ENCODE measurements around the gene PFDN1. TPM values are rescaled to one million over a fixed set of nuclear protein-coding genes. Genes with fewer than 3 reads are reported as not detected.

The PFDN1 gene
- total and polyA plus RNA-seq, 11 donors: 53.8 to 140 (median 75.0) TPM

DNA sequence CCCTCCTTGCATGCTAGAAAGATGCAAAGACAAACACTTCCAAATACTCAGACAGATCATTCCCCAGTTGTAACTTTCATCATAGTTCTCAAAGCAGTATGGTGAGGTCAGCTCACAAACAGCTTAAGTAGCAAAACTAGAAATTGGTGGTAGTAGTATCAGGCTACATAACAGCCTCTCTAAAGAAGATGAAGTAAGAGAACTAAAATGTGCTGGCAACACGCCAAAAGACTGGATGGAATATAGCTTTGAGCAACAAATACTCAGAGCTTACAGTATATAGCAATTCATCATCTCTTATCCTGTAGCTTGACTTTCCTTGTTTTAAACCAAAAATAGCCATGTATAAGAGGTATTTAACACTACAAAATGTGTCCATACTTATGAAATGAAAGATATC lies 7.5 kb downstream of the PFDN1 start:
- H3K4me1 ChIP-seq: peaks cover 11 to 88% (median 75%) of the 10 kb centered on the region in 12 donors
- ATAC-seq (peak; percentile 80 to 91 (median 86)), DNase-seq (peak in 4 of 5 donors; percentile 55 to 80 (median 73))
- H3K4me3 ChIP-seq: no peak overlapping the region
- H3K27ac ChIP-seq: peak overlapping the region; percentile 35 to 84 (median 72)
- H3K27me3 ChIP-seq: no peaks in the 10 kb centered on the region
- no peaks in the 10 kb centered on the region for H3K9me3 ChIP-seq
- 6 to 18% (median 12%) methylated on average over 1 of the region's 1 CpG for WGBS, 4 donors
- H3K36me3 ChIP-seq: peaks cover 0 to 28% (median 19%) of the 10 kb centered on the region in 9 donors
- intact Hi-C loops (cut with DNase I): loop anchor here in 5 of 10 donors (1.0 to 5.0 kb wide), 4 partner anchors 33 to 51 kb away; partner anchors contain the start of gene HBEGF (in 1 of the 5)
- TF ChIP-seq POLR2A (IDR thresholded peaks at IDR 0.05): no peak
- TF ChIP-seq, protein P1, sequence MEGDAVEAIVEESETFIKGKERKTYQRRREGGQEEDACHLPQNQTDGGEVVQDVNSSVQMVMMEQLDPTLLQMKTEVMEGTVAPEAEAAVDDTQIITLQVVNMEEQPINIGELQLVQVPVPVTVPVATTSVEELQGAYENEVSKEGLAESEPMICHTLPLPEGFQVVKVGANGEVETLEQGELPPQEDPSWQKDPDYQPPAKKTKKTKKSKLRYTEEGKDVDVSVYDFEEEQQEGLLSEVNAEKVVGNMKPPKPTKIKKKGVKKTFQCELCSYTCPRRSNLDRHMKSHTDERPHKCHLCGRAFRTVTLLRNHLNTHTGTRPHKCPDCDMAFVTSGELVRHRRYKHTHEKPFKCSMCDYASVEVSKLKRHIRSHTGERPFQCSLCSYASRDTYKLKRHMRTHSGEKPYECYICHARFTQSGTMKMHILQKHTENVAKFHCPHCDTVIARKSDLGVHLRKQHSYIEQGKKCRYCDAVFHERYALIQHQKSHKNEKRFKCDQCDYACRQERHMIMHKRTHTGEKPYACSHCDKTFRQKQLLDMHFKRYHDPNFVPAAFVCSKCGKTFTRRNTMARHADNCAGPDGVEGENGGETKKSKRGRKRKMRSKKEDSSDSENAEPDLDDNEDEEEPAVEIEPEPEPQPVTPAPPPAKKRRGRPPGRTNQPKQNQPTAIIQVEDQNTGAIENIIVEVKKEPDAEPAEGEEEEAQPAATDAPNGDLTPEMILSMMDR (IDR thresholded peaks at IDR 0.05): no peak

DNA sequence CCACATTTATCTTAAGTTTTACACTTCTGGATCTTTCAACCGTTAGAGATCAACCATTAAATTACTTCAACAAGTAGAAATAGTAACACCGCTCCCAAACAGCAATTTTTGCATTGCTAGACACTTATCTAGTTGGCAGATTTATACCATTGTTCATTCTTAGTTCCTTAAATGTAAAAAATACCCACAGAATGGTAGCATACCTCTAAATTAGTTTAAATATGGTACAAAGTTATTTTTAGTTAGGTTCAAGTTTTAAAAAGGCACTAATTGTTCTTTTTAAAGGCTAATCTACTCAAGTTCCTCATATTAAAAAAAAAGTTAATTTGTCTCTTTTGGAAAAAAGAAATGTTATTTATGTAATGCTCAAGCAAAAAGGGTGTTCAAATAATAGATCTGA lies 8.1 kb downstream of the PFDN1 start:
- intact Hi-C loops (cut with DNase I): loop anchor here in 7 of 10 donors (1.0 to 5.0 kb wide), 6 partner anchors 32 to 52 kb away; partner anchors contain the start of gene HBEGF (in 1 of the 7)
- 41 to 44% (median 42%) methylated on average over 2 of the region's 2 CpGs for WGBS, 4 donors
- Histone ChIP-seq H3K4me1 (peaks cover 11 to 93% (median 76%) of the 10 kb centered on the region in 12 donors), H3K9me3 (no peaks in the 10 kb centered on the region), H3K36me3 (peaks cover 0 to 26% (median 13%) of the 10 kb centered on the region in 9 donors), H3K27ac (peak overlapping the region; percentile 35 to 84 (median 72)), H3K27me3 (no peaks in the 10 kb centered on the region), H3K4me3 (no peak overlapping the region)
- TF ChIP-seq, protein P1 (IDR thresholded peaks at IDR 0.05): no peak
- TF ChIP-seq POLR2A (IDR thresholded peaks at IDR 0.05): no peak
- ATAC-seq (no peak), DNase-seq (no peak)

DNA sequence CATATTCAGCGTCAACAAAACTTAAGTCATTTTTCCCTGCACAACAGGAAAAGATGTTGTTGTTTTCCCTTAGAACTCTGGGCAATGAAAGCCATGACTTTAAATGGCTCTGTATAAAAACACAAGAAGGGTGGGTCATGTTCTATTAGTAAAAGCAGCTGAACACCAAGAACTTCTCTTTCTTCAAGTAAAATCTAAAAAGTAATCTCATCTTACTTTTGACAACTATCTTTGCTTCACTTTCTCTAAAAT lies 9.1 kb downstream of the PFDN1 start:
- DNase-seq (no peak), ATAC-seq (peak in 1 of 4 donors; percentile 11)
- intact Hi-C loops (cut with DNase I): loop anchor here in 4 of 10 donors (2.0 to 5.0 kb wide), 4 partner anchors 36 to 53 kb away; partner anchors contain the start of gene HBEGF (in 1 of the 4)
- no peak for TF ChIP-seq POLR2A (IDR thresholded peaks at IDR 0.05)
- TF ChIP-seq, protein P1 (IDR thresholded peaks at IDR 0.05): no peak
- Histone ChIP-seq H3K4me3 (no peak overlapping the region), H3K4me1 (peaks cover 11 to 98% (median 77%) of the 10 kb centered on the region in 12 donors), H3K9me3 (no peaks in the 10 kb centered on the region), H3K27me3 (no peaks in the 10 kb centered on the region), H3K27ac (peak overlapping the region; percentile 47 to 84 (median 72)), H3K36me3 (peaks cover 0 to 17% (median 3%) of the 10 kb centered on the region in 9 donors)
- WGBS, 4 donors: 29 to 51% (median 36%) methylated on average over 1 of the region's 1 CpG

DNA sequence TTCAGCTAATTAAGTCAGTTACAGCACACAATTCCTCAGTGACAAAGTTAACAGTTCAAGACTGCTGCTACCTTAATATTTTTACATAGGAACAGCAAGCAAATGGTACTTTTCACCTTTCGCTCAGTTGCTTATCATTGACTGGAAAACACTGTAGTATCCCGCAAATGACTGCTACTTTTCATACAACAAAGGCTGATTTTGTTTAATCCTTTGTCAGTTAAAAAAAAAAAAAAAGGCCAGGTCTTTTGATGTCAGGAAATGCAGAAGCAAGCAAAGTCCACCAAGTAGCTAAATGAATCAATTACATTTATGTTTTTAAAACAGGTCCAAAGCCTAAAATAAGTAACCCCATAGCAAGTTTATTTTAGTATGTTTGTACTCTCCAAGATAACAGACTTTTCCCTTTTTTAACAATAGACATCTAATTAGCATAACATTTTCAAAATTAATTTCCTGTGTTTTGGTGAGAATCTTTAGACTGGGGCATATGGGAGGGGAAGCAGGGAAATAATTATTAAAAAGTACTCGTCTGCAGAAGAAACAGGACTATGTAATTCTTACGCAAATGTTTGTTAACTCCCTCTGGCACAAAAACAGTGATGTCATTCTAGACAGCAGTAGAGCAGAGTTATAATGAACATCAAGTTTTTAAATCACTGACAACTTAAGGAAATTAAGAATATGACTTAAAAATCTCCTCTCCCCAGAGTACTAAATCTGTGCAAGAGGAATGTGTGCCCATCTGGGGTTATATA lies 9.6 kb downstream of the PFDN1 start:
- peaks cover 11 to 96% (median 72%) of the 10 kb centered on the region in 12 donors for H3K4me1 ChIP-seq
- peak overlapping the region in 2 of 12 donors; percentile 6 to 12 for H3K4me3 ChIP-seq
- ATAC-seq (peak in 3 of 4 donors; percentile 26 to 63 (median 29)), DNase-seq (no peak)
- H3K27ac ChIP-seq: peak overlapping the region; percentile 47 to 84 (median 72)
- H3K27me3 ChIP-seq: no peaks in the 10 kb centered on the region
- intact Hi-C loops (cut with DNase I): loop anchor here in 4 of 10 donors (2.0 to 5.0 kb wide), 4 partner anchors 36 to 54 kb away; partner anchors contain the start of gene HBEGF (in 1 of the 4)
- peaks cover 0 to 13% (median 0%) of the 10 kb centered on the region in 9 donors for H3K36me3 ChIP-seq
- no peak for TF ChIP-seq POLR2A (IDR thresholded peaks at IDR 0.05)
- TF ChIP-seq, protein P1 (IDR thresholded peaks at IDR 0.05): no peak
- no peaks in the 10 kb centered on the region for H3K9me3 ChIP-seq
- WGBS, 4 donors: 22 to 35% (median 28%) methylated on average over 4 of the region's 4 CpGs
